ENCODE results near the gene MFSD6L.

Gene MFSD6L

DNA sequence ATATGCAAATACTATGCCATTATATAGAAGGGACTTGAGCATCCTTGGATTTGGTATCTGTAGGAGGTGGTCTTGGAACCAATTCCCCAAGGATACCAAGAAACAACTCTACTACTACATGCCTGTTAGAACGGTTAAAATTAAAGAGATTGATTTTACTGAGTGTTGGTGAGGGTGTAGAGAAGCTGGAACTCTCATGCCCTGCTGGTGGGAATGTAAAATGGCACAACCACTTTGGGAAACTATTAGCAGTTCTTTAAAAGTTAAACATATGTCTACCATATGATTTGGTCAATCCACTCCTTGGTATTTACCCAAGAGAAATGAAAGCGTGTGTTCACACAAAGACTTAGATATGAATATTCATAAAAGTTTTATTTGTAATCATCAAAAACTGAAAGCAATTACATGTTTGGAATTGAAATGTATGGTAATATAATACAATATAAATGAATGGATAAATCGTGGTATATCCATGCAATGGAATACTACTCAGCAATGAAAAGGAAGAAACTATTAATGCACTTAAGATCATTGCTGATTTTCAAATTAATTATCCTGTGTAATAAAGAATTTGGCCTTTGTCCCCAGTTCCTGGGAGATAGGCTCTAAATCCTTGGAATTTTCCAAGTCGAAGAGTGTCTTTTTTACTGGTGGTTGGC lies 7.8 kb downstream of the MFSD6L start:
- FAIRE-seq, result no peak

DNA sequence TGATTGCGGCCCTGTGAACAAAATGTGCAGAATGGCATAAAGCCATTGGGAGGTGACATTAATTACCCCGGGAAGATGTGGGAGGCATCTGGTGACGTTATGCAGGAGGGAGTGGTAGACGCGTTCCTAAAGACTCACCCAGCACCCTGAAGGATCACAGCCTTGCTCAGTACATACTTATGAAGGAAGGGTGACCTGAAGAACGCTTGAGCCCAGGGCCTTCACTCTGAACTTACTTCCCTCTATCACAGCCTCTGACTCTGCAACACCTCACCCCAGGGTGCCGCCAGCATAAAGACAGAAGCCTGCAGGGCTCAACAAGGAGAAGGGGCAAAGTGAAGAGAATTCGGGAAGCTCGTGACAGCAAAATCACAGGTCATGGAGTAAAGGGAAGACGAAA lies 9.4 kb downstream of the MFSD6L start:
- no peak for FAIRE-seq

DNA sequence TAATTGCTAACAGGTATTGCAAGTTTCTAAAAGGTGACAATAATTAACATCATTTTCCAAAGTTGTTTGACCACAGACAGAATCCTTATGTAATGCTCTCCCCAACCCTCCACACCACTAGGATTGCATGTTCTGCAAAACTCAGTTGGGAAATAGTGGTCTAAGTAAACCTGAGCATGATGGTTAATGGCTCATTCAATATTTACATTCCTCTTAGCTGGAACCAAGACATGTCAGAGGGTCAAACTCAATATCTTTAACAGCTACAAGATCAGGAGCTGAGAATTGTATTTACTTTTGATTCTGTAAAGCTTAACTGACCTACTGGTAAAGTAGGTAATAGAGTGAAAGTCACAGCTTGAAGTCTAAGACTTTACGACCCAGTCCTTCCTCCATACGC lies 10.2 kb downstream of the MFSD6L start:
- no peak for FAIRE-seq

DNA sequence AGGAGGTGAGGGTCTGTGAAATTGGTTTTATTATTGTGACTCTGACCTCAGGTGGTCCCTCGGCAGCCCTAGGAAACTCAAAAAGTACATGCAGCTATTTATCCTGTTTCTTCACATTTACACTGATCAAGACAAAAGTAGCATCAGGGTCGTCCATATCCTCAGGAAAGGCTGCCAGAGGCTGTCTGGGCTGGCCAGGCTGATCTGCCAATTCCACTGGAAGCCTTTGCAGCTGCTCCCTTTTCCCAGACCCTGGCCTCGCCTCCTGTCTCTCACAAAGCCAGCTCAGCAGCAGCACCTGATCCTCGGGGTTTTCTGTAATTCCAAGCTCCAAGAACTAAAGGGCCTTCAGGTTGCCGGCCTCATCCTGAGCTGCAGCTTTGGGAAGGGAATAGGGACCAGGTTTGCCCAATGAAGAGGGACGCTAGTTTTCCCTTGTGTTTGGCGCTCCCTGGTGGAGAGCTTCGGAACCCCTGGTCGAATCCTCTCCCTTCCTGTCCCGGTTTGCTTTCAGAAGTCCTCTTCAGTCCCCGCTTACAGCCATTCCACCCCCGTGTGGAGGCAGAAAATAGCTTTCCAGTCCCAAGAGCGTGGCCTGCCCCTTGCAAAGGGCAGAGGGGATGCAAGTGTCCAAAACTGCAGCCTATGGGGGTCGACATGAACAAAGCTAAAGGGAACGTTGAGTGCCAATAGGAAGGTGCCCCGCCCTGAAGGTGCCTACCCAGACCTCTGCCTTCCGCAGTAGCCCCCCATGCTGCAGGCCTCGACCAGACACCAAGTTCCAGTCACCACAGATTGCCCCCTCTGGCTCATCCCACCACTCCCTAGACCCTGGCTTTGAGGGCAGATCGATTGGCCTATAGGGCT lies 13.4 kb downstream of the MFSD6L start:
- peak; percentile 33 for FAIRE-seq

DNA sequence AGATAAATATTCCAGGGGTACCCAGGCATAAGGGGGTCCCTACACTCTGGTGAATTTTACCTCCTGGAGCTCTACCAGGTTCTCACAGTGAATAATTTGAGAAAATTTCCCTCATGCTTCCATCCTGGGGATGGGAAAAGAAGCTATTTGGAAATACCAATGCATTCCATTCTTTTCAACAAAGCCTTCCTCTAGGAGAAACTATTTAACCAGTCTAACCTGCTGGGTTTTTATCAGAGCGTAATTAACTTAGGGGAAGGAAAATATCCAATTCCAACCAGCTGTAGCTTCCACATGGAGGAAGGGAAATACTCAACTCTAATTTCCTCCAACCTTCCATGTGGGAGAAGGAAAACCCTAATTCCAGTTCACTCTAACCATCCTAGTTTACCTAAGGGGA lies 17.0 kb downstream of the MFSD6L start:
- no peak for FAIRE-seq

DNA sequence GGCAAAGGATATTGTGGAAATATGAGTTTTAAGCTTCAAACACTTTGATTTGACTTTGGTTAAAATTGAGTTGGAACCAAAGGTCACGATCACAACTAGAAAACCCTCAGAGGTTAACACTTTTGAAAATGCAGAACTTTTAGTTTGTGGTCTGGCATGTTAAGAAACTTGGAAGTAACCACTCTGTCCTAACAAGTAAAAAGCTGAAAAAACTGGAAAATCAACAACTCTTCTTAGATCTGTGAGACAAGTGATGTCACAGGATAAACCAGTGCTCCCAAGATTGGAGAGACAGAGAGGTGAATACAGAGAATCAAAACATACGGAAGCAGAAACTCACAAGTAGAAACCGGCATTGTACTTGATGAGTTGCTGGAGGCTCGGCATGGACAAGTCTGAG lies 17.4 kb downstream of the MFSD6L start:
- no peak for FAIRE-seq

GRCh38 chr17:8776881-8777280 lies 22.3 kb downstream of the MFSD6L start:
- FAIRE-seq, result no peak

DNA sequence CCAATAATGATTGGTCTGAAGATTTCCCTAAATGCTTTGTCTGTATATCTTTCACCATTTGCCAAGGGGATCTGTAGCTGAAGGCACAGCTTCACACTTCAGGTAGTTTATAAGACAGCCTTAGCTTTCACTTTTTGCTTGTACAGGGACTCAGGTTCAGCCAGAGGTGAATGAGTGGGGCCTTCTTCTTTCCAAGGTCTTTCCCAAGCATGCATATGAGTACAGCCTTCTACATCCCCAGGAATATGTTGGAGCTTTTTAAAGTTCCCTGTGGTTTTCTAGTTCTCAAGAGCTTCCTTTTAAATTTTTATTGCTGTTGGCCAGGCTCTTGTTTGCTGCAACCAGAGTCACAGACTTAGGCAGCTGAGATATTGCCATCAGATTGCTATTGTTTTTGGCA lies 22.9 kb downstream of the MFSD6L start:
- no peak for FAIRE-seq

- FAIRE-seq, result no peak
Observed at GRCh38 chr17:8766731-8767130, 32.4 kb downstream of the MFSD6L start.

GRCh38 chr17:8762012-8762411 lies 37.2 kb downstream of the MFSD6L start:
- no peak for FAIRE-seq

GRCh38 chr17:8758137-8758596 lies 41.0 kb downstream of the MFSD6L start, which contains the start of gene SPDYE4:
TSS of gene SPDYE4 (minus strand) at chr17:8758546. CDS start at chr17:8758382, 164 bp downstream.
- no peak for FAIRE-seq

DNA sequence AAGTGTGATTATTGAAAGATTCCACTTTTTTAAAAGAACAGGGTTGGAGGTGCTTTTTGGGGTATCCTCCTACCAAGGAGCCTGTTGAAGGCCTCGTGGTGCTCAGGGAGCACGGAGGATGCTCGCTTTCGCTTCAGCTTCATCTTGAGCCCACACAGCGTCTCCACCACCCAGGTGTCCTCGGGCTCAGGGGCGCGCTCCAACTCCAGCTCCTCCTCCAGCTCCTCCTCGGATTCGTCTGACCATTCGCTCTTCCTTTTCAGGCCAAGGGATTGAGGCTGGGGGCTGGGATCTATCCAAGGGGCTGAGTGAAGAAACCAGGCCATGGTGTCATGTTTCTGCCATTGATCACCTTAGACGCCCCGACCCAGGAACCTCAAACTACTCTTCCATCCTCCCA lies 42.0 kb downstream of the MFSD6L start:
- FAIRE-seq, result no peak

GRCh38 chr17:8755590-8756255 lies 43.4 kb downstream of the MFSD6L start:
- no peak for FAIRE-seq

DNA sequence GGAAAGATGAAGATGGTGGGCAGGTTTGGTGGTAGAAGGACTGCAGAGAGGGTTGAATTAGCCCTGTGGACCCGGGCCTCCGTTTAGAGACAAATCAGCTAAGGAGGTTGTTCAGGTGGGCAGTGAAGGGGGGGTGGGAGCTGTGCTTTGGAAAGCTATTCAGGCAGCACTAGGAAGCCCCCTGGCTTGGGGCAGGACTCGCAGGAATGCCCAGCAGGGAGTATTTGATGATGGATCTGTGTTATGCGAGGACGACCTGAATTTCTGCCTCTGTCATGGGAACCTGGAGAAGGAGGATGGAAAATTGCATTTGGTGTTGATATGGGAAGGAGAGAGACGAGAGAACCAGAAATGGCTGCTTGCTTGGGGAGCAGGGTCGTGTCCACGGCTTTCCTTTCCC lies 44.3 kb downstream of the MFSD6L start:
- FAIRE-seq, result no peak

GRCh38 chr17:8753976-8754440 lies 45.2 kb downstream of the MFSD6L start:
- no peak for FAIRE-seq

GRCh38 chr17:8753136-8753975 lies 45.8 kb downstream of the MFSD6L start:
- no peak for FAIRE-seq

DNA sequence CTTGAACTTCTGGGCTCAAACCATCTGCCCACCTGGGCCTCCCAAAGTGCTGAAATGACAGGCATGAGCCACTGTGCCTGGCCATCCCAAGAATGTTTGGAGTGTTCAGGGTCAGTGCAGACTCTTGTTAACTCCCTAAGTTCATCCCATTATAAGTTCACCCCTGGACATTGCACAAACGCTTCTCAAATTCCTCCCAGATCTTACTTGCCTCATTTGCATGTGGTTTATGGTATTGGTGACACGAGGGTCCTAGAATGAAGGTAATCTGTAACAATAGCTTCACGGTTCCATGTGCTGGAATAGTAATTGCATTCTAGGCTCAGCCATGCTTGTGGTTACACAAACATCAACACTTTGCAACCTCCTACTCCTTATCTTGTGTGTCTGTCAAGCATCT lies 49.5 kb downstream of the MFSD6L start:
- FAIRE-seq, result no peak

- FAIRE-seq, result no peak
Observed at GRCh38 chr17:8747742-8748141, 51.4 kb downstream of the MFSD6L start.
